ENCODE measurements around the gene FADS2. TPM values are rescaled to one million over a fixed set of nuclear protein-coding genes. Genes with fewer than 3 reads are reported as not detected.

Gene FADS2
- total RNA-seq, 1 donor from 2014 or later: 402 TPM

GRCh38 chr11:61891331-61892084, 63.4 kb downstream of the FADS2 start, which contains the start of gene FADS3:
Gene FADS3, minus strand, starts transcription at chr11:61891545. Its CDS starts 164 bp downstream, at chr11:61891381.
- Mint-ChIP-seq H3K27ac (no peak within 1 kb of the TSS), H3K9me3 (ENCODE audit: low read depth) (no peaks in the 10 kb centered on the region), H3K4me3 (ENCODE audit: low read depth) (peak within 1 kb of the TSS; percentile 74), H3K36me3 (ENCODE audit: insufficient read depth) (peaks cover 2% of the 10 kb centered on the region), H3K4me1 (ENCODE audit: low read depth) (peaks cover 2% of the 10 kb centered on the region), H3K27me3 (peaks cover 7% of the 10 kb centered on the region)
- TF ChIP-seq CTCF (IDR thresholded peaks at IDR 0.05; ENCODE audit: unreplicated experiment): no peak
- peak; percentile 79 for DNase-seq (ENCODE audit: low spot score, unreplicated experiment)

- Mint-ChIP-seq H3K27ac (no peak overlapping the region), H3K4me3 (ENCODE audit: low read depth) (peak overlapping the region; percentile 70), H3K27me3 (peaks cover 7% of the 10 kb centered on the region), H3K36me3 (ENCODE audit: insufficient read depth) (peaks cover 2% of the 10 kb centered on the region), H3K4me1 (ENCODE audit: low read depth) (peaks cover 2% of the 10 kb centered on the region), H3K9me3 (ENCODE audit: low read depth) (no peaks in the 10 kb centered on the region)
- no peak for DNase-seq (ENCODE audit: low spot score, unreplicated experiment)
- TF ChIP-seq CTCF (IDR thresholded peaks at IDR 0.05; ENCODE audit: unreplicated experiment): no peak
Observed at GRCh38 chr11:61892085-61892370, 63.9 kb downstream of the FADS2 start.

- no peaks in the 10 kb centered on the region for H3K36me3 Mint-ChIP-seq (ENCODE audit: insufficient read depth)
- no peaks in the 10 kb centered on the region for H3K9me3 Mint-ChIP-seq (ENCODE audit: low read depth)
- no peak for TF ChIP-seq CTCF (IDR thresholded peaks at IDR 0.05; ENCODE audit: unreplicated experiment)
- H3K27ac Mint-ChIP-seq: no peak overlapping the region
- H3K4me3 Mint-ChIP-seq (ENCODE audit: low read depth): no peak overlapping the region
- H3K27me3 Mint-ChIP-seq: peaks cover 3% of the 10 kb centered on the region
- peaks cover 2% of the 10 kb centered on the region for H3K4me1 Mint-ChIP-seq (ENCODE audit: low read depth)
- no peak for DNase-seq (ENCODE audit: low spot score, unreplicated experiment)
Observed at GRCh38 chr11:61893981-61894380, 65.9 kb downstream of the FADS2 start.

- TF ChIP-seq CTCF (IDR thresholded peaks at IDR 0.05; ENCODE audit: unreplicated experiment): no peak
- Mint-ChIP-seq H3K4me3 (ENCODE audit: low read depth) (no peak overlapping the region), H3K4me1 (ENCODE audit: low read depth) (peaks cover 2% of the 10 kb centered on the region), H3K36me3 (ENCODE audit: insufficient read depth) (no peaks in the 10 kb centered on the region), H3K27ac (no peak overlapping the region), H3K9me3 (ENCODE audit: low read depth) (no peaks in the 10 kb centered on the region), H3K27me3 (peaks cover 3% of the 10 kb centered on the region)
- DNase-seq (ENCODE audit: low spot score, unreplicated experiment): no peak
Observed at GRCh38 chr11:61895046-61895717, 67.1 kb downstream of the FADS2 start.

- TF ChIP-seq CTCF (IDR thresholded peaks at IDR 0.05; ENCODE audit: unreplicated experiment): no peak
- no peaks in the 10 kb centered on the region for H3K9me3 Mint-ChIP-seq (ENCODE audit: low read depth)
- peaks cover 2% of the 10 kb centered on the region for H3K4me1 Mint-ChIP-seq (ENCODE audit: low read depth)
- no peak for DNase-seq (ENCODE audit: low spot score, unreplicated experiment)
- peaks cover 3% of the 10 kb centered on the region for H3K27me3 Mint-ChIP-seq
- no peaks in the 10 kb centered on the region for H3K36me3 Mint-ChIP-seq (ENCODE audit: insufficient read depth)
- no peak overlapping the region for H3K4me3 Mint-ChIP-seq (ENCODE audit: low read depth)
- H3K27ac Mint-ChIP-seq: no peak overlapping the region
Observed at GRCh38 chr11:61895718-61896059, 67.6 kb downstream of the FADS2 start.

All from progenitor cell of endocrine pancreas (in vitro differentiated cells).